Muscle layer of duodenum (tissue), 2 donors: ENCODE data around the gene HAPLN2.

Source experiments
- H3K27ac ChIP-seq: one replicate; pipeline ENCODE4 v1.7.0; 2013; ENCODE audit warnings: mild to moderate bottlenecking, low read length
- H3K27me3 ChIP-seq: one replicate; pipeline ENCODE4 v1.7.0; 2013; ENCODE audit warnings: low read depth, mild to moderate bottlenecking, control low read depth, low read length
- H3K36me3 ChIP-seq, 2 donors: one replicate each; pipeline ENCODE4 v1.7.0; 2013; ENCODE audit warnings: low read length in 2 of 2, control low read depth in 1 of 2, mild to moderate bottlenecking in 1 of 2; ENCODE audit not compliant: insufficient read depth in 2 of 2, control insufficient read depth in 1 of 2
- H3K4me1 ChIP-seq, 2 donors: one replicate each; pipeline ENCODE4 v1.7.0; 2013; ENCODE audit warnings: low read length in 2 of 2, mild to moderate bottlenecking in 2 of 2, control low read depth in 1 of 2, moderate library complexity in 1 of 2; ENCODE audit not compliant: insufficient read depth in 2 of 2, control insufficient read depth in 1 of 2
- H3K4me3 ChIP-seq, 2 donors: one replicate each; pipeline ENCODE4 v1.7.0; 2013; ENCODE audit warnings: low read length in 2 of 2, low read depth in 1 of 2, mild to moderate bottlenecking in 1 of 2
- H3K9me3 ChIP-seq, 2 donors: one replicate each; pipeline ENCODE4 v1.7.0; 2013; ENCODE audit warnings: low read length in 2 of 2, control low read depth in 1 of 2, mild to moderate bottlenecking in 1 of 2; ENCODE audit not compliant: control insufficient read depth in 1 of 2
- donor health status: healthy.

Gene HAPLN2

GRCh38 chr1:156659661-156659987, 40.4 kb downstream of the HAPLN2 start:
- Histone ChIP-seq H3K4me1 (peaks cover 33 to 70% of the 10 kb centered on the region in 2 donors), H3K36me3 (no peaks in the 10 kb centered on the region), H3K9me3 (no peaks in the 10 kb centered on the region), H3K27ac (no peak overlapping the region), H3K4me3 (peak overlapping the region; percentile 37 to 41), H3K27me3 (peaks cover 12% of the 10 kb centered on the region)

DNA sequence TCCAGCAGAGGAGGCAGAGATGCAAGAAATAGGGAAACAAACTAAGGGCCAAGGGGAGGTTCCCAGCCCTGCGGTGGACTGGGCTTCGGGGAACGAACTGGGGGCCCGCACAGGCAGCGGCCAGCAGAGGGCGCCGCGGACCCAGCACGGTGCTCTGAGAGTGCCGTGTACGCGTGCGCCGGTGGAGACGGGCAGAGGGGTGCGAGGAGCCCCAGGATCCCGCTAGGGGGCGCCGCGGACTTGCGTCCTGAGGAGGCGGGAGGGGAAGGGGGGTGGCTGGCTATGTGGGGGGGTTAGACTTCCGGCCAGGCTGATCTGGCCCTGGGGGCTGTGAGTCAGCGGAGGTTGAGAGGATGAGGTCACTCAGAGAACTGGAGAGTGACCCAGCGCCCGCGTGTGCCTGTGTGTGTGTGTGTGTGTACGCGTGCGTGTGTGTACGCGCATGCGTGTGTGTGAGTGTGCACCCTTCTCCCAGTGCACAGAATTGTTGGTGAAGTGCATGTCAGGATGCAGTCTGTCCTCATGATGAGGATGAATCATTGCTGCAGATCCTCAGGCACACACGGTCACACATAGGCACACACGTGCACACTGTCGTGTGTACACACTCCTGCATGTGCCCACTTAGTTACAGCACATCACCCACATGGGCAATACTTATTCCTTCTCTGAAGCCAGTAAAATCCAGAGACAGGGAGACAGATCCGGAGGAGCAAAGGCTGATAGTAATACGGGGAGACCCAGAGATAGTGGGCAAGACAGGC, 41.0 kb downstream of the HAPLN2 start:
- Histone ChIP-seq H3K4me1 (peaks cover 37 to 76% of the 10 kb centered on the region in 2 donors), H3K9me3 (no peaks in the 10 kb centered on the region), H3K27me3 (peaks cover 12% of the 10 kb centered on the region), H3K36me3 (no peaks in the 10 kb centered on the region), H3K4me3 (peak overlapping the region; percentile 41 to 52), H3K27ac (peak overlapping the region; percentile 87)

- H3K27me3 ChIP-seq: peaks cover 12% of the 10 kb centered on the region
- peak overlapping the region; percentile 87 for H3K27ac ChIP-seq
- H3K4me1 ChIP-seq: peaks cover 41 to 81% of the 10 kb centered on the region in 2 donors
- no peaks in the 10 kb centered on the region for H3K9me3 ChIP-seq
- peak overlapping the region; percentile 8 to 52 for H3K4me3 ChIP-seq
- no peaks in the 10 kb centered on the region for H3K36me3 ChIP-seq
Measured at GRCh38 chr1:156660752-156661112, 41.5 kb downstream of the HAPLN2 start.

- Histone ChIP-seq H3K9me3 (no peaks in the 10 kb centered on the region), H3K4me1 (peaks cover 41 to 78% of the 10 kb centered on the region in 2 donors), H3K27me3 (peaks cover under 1% of the 10 kb centered on the region)
Measured at GRCh38 chr1:156662005-156662799, 43.0 kb downstream of the HAPLN2 start.

GRCh38 chr1:156662800-156663055, 43.5 kb downstream of the HAPLN2 start:
- H3K4me1 ChIP-seq: peaks cover 42 to 78% of the 10 kb centered on the region in 2 donors

More at GRCh38 chr1:156662005-156662799, 43.0 kb downstream of the HAPLN2 start:
- Histone ChIP-seq H3K27ac (peak overlapping the region; percentile 75), H3K4me3 (no peak overlapping the region), H3K36me3 (no peaks in the 10 kb centered on the region)

DNA sequence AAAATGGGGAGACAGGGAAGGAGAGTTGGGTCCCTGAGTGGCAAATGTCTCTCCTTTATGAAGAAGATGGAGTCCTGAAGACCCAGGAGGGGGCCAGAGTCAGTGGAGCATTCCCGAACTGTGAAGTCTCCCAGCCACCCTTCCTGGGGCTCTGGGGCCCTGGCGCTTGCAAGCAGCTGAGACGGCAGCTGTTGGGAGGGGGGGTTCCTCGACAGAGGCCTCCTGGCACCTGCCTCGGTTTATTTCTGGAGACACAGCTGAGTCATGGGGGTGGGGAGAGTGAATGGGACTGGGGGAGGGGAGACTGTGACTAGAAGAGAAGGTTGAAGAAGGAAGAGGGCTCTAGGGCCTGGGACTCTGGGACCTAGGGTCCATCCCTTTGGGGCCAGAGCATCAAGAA, 44.0 kb downstream of the HAPLN2 start:
- Histone ChIP-seq H3K27me3 (no peaks in the 10 kb centered on the region), H3K36me3 (no peaks in the 10 kb centered on the region), H3K4me1 (peaks cover 47 to 79% of the 10 kb centered on the region in 2 donors), H3K4me3 (no peak overlapping the region), H3K27ac (peak overlapping the region; percentile 67), H3K9me3 (no peaks in the 10 kb centered on the region)

More at GRCh38 chr1:156662800-156663055, 43.5 kb downstream of the HAPLN2 start:
- no peaks in the 10 kb centered on the region for H3K36me3 ChIP-seq
- no peaks in the 10 kb centered on the region for H3K27me3 ChIP-seq
- no peak overlapping the region for H3K4me3 ChIP-seq
- H3K27ac ChIP-seq: peak overlapping the region; percentile 67
- H3K9me3 ChIP-seq: no peaks in the 10 kb centered on the region

- Histone ChIP-seq H3K4me1 (peaks cover 47 to 86% of the 10 kb centered on the region in 2 donors), H3K4me3 (peak overlapping the region; percentile 7 to 31), H3K27me3 (no peaks in the 10 kb centered on the region), H3K36me3 (no peaks in the 10 kb centered on the region), H3K9me3 (no peaks in the 10 kb centered on the region), H3K27ac (peak overlapping the region; percentile 62)
Measured at GRCh38 chr1:156664046-156664766, 45.0 kb downstream of the HAPLN2 start.

DNA sequence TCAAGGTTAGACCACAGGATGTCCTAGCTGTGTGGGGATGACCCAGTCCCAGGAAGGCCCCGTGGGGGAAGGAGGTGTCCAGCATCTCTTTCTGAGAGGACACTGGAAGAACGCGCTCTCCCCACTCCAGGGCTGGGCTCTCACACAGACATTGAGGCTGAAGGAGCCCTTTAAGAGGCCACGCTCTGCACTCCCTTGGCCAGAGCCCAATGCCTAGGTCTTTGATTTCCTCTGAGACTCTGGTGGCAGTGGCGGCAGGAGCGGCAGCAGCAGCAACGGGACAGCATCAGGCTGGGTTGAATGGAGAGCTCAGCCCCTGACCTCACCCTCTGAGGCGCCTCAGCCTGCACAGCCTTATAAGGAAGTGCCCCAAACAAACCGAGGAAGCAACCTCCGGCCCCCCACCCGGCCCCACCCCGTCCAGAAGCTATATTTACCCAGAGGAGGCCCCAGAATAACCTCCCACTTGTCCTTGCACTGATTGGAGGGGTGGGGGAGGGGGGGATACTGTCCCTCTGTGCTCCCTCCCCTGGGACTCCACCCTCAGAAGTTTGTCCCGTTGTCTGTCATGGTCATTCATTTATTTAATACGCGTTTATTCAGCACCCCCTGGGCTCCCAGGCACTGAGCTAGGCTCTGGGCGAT, 45.7 kb downstream of the HAPLN2 start:
- H3K27me3 ChIP-seq: no peaks in the 10 kb centered on the region
- peak overlapping the region; percentile 7 to 31 for H3K4me3 ChIP-seq
- H3K4me1 ChIP-seq: peaks cover 41 to 86% of the 10 kb centered on the region in 2 donors
- peak overlapping the region; percentile 62 for H3K27ac ChIP-seq
- no peaks in the 10 kb centered on the region for H3K36me3 ChIP-seq
- no peaks in the 10 kb centered on the region for H3K9me3 ChIP-seq

GRCh38 chr1:156665539-156665938, 46.3 kb downstream of the HAPLN2 start:
- Histone ChIP-seq H3K4me3 (no peak overlapping the region), H3K9me3 (no peaks in the 10 kb centered on the region), H3K36me3 (no peaks in the 10 kb centered on the region), H3K27me3 (no peaks in the 10 kb centered on the region), H3K27ac (no peak overlapping the region), H3K4me1 (peaks cover 38 to 87% of the 10 kb centered on the region in 2 donors)

DNA sequence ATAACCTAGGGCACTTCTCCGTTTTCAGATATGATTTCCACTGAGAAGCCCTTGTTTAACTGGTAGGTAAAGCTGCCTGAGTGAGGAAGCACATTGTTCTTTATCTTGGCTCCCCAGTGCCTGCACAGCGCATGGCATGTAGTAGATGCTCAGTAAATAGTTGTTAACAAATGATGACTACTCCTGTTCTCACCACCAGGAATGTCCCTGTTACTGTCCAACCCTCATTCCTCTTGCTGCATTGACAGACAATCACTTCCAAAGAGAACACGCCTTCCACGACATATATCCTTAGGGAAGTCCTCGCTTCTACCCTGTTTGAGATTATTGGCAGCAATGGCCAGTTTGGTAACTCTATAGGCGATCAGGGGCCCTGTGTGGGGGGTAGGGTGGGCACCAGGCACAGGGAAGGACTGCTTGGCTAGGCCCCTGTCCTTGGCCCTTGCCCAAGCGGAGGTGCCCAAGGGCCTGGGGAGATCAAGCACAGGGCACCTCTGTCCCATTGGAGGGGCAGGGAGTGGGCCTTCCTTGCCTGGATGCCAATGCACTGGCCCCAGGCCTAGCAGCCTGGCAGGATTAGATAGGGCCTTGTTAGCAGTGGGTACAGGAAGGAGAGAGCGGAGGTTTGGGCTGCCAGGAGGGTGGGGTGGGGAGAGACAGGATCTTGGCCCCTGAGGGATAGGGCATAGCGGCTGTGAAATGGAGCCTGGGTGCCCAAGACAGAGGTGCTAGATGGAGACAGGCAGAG, 47.8 kb downstream of the HAPLN2 start:
- Histone ChIP-seq H3K27ac (peak overlapping the region; percentile 54), H3K4me1 (peaks cover 28 to 76% of the 10 kb centered on the region in 2 donors), H3K27me3 (no peaks in the 10 kb centered on the region), H3K9me3 (no peaks in the 10 kb centered on the region), H3K4me3 (no peak overlapping the region), H3K36me3 (no peaks in the 10 kb centered on the region)
